HL-60 (cell line): ENCODE data around the gene BCAT1.
"Not testable (repeated sequence)": the region's sequence is repeated elsewhere in the genome, so short reads cannot be mapped to it uniquely, and the experiment has no call there.

Source experiments
- DNase-seq, 2 experiments: peaks; one replicate each; pipeline ENCODE4 v3.0.0-alpha.2; 2010 to 2020; ENCODE audit warnings: low read depth in 1 of 2, low spot score in 1 of 2
- H3K27ac ChIP-seq: fragments of 250-450 bp; sonication (Bioruptor Pico); replicated peaks from 2 replicates; pipeline ENCODE4 v1.5.1; 2020; ENCODE audit warnings: mild to moderate bottlenecking, moderate library complexity
- H3K27me3 ChIP-seq: fragments of 250-450 bp; sonication (Bioruptor Pico); 2 replicates; pipeline ENCODE4 v1.5.1; 2021; ENCODE audit warnings: mild to moderate bottlenecking, moderate library complexity; ENCODE audit not compliant: insufficient read depth, poor library complexity, severe bottlenecking
- H3K4me3 ChIP-seq: replicated peaks from 2 replicates; pipeline ENCODE4 v1.5.1; 2011; ENCODE audit warnings: mild to moderate bottlenecking, control low read depth, low read length; ENCODE audit not compliant: insufficient read depth
- GABPA ChIP-seq: IDR thresholded peaks from 2 replicates; pipeline ENCODE4 v1.6.1; 2012; ENCODE audit warnings: low read depth
- POLR2AphosphoS5 ChIP-seq: IDR thresholded peaks from 2 replicates; pipeline ENCODE4 v1.6.1; 2012; ENCODE audit warnings: low read depth
- SPI1 ChIP-seq: IDR thresholded peaks from 2 replicates; pipeline ENCODE4 v1.6.1; 2012; ENCODE audit warnings: low read depth, mild to moderate bottlenecking, borderline replicate concordance
- TF ChIP-seq, protein P1 (sequence below): IDR thresholded peaks from 2 replicates; pipeline ENCODE4 v1.6.1; 2012; ENCODE audit warnings: low read depth; ENCODE audit not compliant: insufficient replicate concordance
- TF ChIP-seq, protein P2 (sequence below): IDR thresholded peaks from one replicate; pipeline ENCODE4 v1.5.1; 2011; ENCODE audit warnings: low read length, control low read depth, inconsistent platforms; ENCODE audit not compliant: insufficient read depth

BCAT1 gene

DNA sequence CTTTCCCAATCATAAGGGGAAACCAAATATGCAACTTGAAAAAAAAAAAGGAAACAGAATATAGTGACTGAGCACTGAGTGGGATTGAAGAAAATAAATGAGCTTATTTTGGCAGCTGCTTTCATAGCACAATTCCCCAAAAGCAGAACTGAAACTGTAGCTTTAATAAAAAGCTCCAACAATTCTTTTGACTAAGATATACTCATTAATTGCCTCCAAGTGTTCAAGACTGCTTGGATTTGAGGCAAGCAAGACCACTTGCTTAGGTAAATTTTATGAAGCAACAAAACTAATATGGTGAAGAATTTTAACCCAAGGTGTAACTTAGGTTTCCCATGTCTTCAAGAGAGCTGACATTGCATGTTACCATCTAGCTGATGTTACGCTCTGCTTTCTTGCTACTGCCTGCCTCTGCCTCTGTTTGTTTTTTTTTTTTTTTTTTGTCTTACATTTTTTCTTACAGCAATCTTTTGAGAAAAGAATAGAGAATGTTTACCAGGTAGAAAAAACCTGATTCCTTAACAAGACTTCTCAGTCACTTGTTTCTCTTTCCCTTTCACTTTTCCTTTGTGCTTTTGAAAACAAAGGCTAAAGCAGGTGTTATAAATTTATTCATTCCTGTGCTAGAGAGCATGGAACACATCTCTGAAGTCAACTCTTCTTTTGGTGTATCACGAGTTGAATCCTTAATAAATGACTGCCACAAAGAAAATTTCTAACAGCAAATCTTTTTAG lies 134.4 kb downstream of the BCAT1 start:
- no peak for DNase-seq
- no peak overlapping the region for H3K27ac ChIP-seq
- TF ChIP-seq SPI1: peak; percentile 31; the same call in 1 of the 2 replicates
- no peak for TF ChIP-seq POLR2AphosphoS5
- no peak overlapping the region for H3K4me3 ChIP-seq
- H3K27me3 ChIP-seq: no peaks in the 10 kb centered on the region

DNA sequence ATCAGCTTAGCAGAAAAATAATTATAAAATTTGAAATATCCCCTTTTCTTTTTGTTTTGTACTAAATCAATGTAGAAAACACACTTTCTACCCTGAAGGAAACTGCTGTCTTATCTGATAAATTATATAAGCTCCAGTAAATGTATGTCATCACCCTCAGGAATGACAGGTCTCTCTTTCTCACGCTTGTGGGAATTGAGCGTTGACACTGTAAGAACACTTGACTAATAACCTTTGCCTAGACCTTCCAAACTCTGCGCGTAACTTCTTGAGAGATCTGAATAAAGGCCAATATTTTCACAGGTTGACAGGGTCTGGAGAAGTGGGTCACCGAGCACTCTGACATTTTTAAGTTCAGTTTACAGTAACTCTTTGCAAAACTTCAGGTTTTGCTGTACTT lies 138.5 kb downstream of the BCAT1 start:
- Histone ChIP-seq H3K4me3 (no peak overlapping the region), H3K27me3 (no peaks in the 10 kb centered on the region), H3K27ac (no peak overlapping the region)
- no peak for DNase-seq
- TF ChIP-seq, protein P1, sequence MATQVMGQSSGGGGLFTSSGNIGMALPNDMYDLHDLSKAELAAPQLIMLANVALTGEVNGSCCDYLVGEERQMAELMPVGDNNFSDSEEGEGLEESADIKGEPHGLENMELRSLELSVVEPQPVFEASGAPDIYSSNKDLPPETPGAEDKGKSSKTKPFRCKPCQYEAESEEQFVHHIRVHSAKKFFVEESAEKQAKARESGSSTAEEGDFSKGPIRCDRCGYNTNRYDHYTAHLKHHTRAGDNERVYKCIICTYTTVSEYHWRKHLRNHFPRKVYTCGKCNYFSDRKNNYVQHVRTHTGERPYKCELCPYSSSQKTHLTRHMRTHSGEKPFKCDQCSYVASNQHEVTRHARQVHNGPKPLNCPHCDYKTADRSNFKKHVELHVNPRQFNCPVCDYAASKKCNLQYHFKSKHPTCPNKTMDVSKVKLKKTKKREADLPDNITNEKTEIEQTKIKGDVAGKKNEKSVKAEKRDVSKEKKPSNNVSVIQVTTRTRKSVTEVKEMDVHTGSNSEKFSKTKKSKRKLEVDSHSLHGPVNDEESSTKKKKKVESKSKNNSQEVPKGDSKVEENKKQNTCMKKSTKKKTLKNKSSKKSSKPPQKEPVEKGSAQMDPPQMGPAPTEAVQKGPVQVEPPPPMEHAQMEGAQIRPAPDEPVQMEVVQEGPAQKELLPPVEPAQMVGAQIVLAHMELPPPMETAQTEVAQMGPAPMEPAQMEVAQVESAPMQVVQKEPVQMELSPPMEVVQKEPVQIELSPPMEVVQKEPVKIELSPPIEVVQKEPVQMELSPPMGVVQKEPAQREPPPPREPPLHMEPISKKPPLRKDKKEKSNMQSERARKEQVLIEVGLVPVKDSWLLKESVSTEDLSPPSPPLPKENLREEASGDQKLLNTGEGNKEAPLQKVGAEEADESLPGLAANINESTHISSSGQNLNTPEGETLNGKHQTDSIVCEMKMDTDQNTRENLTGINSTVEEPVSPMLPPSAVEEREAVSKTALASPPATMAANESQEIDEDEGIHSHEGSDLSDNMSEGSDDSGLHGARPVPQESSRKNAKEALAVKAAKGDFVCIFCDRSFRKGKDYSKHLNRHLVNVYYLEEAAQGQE: no peak

DNA sequence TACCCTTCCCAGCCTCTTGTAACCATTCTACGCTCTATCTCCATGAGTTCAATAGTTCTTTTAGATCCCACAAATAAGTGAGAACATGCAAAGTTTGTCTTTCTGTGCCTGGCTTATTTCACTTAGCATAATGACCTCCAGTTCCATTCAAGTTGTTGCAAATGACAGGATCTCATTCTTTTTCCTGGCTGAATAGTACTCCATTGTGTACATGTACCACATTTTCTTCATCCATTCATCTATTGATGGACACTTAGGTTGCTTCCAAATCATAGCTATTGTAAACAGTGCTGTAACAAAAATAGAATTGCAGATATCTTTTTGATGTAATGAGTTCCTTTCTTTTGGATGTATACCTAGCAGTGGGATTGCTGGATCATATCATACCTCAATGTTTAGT lies 139.6 kb downstream of the BCAT1 start:
- not testable (repeated sequence) for H3K27ac ChIP-seq, H3K27me3 ChIP-seq, H3K4me3 ChIP-seq, DNase-seq

DNA sequence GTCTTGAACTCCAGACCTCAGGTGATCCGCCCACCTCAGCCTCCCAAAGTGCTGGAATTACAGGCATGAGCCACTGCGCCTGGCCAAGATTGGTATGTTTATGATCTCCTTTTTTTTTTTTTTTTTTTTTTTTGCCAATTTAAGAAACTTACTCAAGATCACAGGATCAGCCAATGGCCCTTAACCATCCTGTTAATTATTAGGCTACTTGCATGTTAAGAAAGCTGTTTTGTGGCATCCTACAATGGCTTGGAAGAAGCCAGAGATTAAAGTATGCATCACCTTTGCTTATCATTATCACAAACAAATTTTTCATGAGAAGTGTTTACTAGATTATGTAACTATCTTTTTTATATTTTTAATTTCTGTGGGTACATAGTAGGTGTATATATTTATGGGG lies 140.2 kb downstream of the BCAT1 start:
- TF ChIP-seq GABPA (no peak), SPI1 (no peak), POLR2AphosphoS5 (no peak)
- TF ChIP-seq, protein P1: no peak
- TF ChIP-seq, protein P2, sequence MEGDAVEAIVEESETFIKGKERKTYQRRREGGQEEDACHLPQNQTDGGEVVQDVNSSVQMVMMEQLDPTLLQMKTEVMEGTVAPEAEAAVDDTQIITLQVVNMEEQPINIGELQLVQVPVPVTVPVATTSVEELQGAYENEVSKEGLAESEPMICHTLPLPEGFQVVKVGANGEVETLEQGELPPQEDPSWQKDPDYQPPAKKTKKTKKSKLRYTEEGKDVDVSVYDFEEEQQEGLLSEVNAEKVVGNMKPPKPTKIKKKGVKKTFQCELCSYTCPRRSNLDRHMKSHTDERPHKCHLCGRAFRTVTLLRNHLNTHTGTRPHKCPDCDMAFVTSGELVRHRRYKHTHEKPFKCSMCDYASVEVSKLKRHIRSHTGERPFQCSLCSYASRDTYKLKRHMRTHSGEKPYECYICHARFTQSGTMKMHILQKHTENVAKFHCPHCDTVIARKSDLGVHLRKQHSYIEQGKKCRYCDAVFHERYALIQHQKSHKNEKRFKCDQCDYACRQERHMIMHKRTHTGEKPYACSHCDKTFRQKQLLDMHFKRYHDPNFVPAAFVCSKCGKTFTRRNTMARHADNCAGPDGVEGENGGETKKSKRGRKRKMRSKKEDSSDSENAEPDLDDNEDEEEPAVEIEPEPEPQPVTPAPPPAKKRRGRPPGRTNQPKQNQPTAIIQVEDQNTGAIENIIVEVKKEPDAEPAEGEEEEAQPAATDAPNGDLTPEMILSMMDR: no peak
- DNase-seq: no peak
- H3K4me3 ChIP-seq: no peak overlapping the region
- no peaks in the 10 kb centered on the region for H3K27me3 ChIP-seq
- no peak overlapping the region for H3K27ac ChIP-seq

DNA sequence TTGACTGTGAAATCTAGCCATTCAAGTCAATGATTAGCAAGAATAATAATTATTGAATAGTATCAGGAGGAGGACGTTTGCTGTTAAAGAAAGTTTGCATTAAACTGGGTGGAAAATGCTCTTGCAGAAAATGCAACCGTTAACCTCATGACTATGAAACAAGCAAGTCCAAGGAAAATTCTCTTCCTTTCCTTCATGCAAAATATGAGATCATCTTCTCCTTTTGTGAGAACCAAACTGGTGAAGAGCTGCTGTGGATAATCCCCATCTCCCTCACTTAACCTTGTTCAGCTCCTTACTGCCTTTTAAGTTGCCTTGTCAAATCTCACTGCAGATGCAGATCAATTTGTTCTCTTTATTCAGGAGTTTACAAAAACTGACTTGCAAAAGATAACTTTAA lies 142.5 kb downstream of the BCAT1 start:
- H3K27ac ChIP-seq: no peak overlapping the region
- TF ChIP-seq, protein P2: no peak
- TF ChIP-seq GABPA: no peak
- no peak for TF ChIP-seq POLR2AphosphoS5
- TF ChIP-seq, protein P1: no peak
- TF ChIP-seq SPI1: no peak
- no peaks in the 10 kb centered on the region for H3K27me3 ChIP-seq
- H3K4me3 ChIP-seq: no peak overlapping the region
- DNase-seq: no peak
